GM18909 (cell line): Measurements from ENCODE around the gene AGAP1.
"Not testable (repeated sequence)": the region's sequence is repeated elsewhere in the genome, so short reads cannot be mapped to it uniquely, and the experiment has no call there.

Experiments
- ATAC-seq: cut with Tn5 transposase; IDR thresholded peaks from one replicate; pipeline ENCODE4 v1.9.1; 2021; ENCODE audit warnings: mild to moderate bottlenecking; ENCODE audit not compliant: unreplicated experiment, poor library complexity

The AGAP1 gene

GRCh38 chr2:235937936-235938335, 444.1 kb downstream of the AGAP1 start:
- ATAC-seq, result no peak

- no peak for ATAC-seq
These were observed 444.8 kb downstream of the AGAP1 start for GRCh38 chr2:235938611-235939010.

GRCh38 chr2:235939471-235939870, 445.6 kb downstream of the AGAP1 start:
- no peak for ATAC-seq

- no peak for ATAC-seq
These were observed 446.5 kb downstream of the AGAP1 start for GRCh38 chr2:235940330-235940729.

GRCh38 chr2:235944591-235944990, 450.7 kb downstream of the AGAP1 start:
- no peak for ATAC-seq

GRCh38 chr2:235945608-235946140, 451.8 kb downstream of the AGAP1 start:
- no peak for ATAC-seq

- no peak for ATAC-seq
These were observed 452.7 kb downstream of the AGAP1 start for GRCh38 chr2:235946590-235946989.

GRCh38 chr2:235947055-235947454, 453.2 kb downstream of the AGAP1 start:
- not testable (repeated sequence) for ATAC-seq

GRCh38 chr2:235949567-235950472, 456.0 kb downstream of the AGAP1 start:
- no peak for ATAC-seq

GRCh38 chr2:235950473-235950809, 456.6 kb downstream of the AGAP1 start:
- no peak for ATAC-seq

GRCh38 chr2:235951493-235951892, 457.6 kb downstream of the AGAP1 start:
- no peak for ATAC-seq

GRCh38 chr2:235951982-235952381, 458.1 kb downstream of the AGAP1 start:
- ATAC-seq, result no peak

GRCh38 chr2:235952714-235953113, 458.9 kb downstream of the AGAP1 start:
- no peak for ATAC-seq

- no peak for ATAC-seq
These were observed 460.4 kb downstream of the AGAP1 start for GRCh38 chr2:235954281-235954680.

- ATAC-seq, result no peak
These were observed 461.1 kb downstream of the AGAP1 start for GRCh38 chr2:235954888-235955480.

GRCh38 chr2:235955664-235956063, 461.8 kb downstream of the AGAP1 start:
- ATAC-seq, result no peak

- no peak for ATAC-seq
These were observed 462.6 kb downstream of the AGAP1 start for GRCh38 chr2:235956281-235956970.

- no peak for ATAC-seq
These were observed 463.4 kb downstream of the AGAP1 start for GRCh38 chr2:235957251-235957650.

- ATAC-seq, result no peak
These were observed 464.5 kb downstream of the AGAP1 start for GRCh38 chr2:235958221-235958930.

GRCh38 chr2:235958931-235959410, 465.1 kb downstream of the AGAP1 start:
- ATAC-seq, result no peak
